Urothelium cell line (cell line): ENCODE measurements around the gene CARM1.
"Not testable (repeated sequence)": the region's sequence is repeated elsewhere in the genome, so short reads cannot be mapped to it uniquely, and the experiment has no call there.

Source experiments
- DNase-seq: peaks from one replicate; pipeline ENCODE4 v3.0.0; 2011; ENCODE audit warnings: low spot score, mixed read lengths
- FAIRE-seq: peaks from 2 replicates; lab custom pipeline; 2011; peaks lifted over from hg19 to GRCh38; lab: Jason Lieb, UNC

Gene CARM1

DNA sequence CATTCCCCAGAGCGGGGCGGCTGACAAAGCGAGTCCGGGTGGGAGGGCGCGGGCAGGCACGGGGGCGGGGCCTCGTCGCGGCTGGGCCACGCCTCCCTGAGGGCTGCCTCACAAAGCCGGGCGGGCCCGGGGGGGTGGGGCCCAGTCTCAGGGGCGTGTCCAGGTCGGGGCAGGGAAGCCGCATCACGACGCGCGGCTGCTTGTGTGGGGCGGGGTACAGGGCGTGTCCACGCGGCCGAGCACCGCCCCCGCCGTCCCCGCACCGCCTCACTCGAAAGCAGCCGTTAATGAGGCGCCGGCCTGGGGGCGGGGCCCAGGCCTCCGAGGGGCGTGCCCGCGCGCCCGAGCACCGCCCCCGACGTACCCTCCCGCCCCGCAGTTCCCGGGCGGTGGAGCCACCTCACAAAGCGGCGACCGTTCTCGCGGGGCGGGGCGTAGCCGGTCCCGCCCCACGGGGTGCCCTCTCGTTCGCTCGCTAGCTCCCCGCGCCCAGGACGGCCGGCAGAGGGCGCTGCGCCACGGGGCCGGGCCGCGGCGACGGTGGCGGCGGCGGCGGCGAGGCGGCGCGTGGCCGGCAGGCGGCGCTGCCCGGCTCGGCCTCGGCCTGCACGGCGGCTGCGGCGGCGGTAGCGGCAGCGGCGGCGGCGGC lies at the start of gene CARM1:
Gene CARM1, plus strand, starts transcription at position 599 of the 649 bp plus-strand sequence. CDS start 150 bp downstream, outside the sequence.
- FAIRE-seq, result no peak
- DNase-seq, result peak; percentile 97

DNA sequence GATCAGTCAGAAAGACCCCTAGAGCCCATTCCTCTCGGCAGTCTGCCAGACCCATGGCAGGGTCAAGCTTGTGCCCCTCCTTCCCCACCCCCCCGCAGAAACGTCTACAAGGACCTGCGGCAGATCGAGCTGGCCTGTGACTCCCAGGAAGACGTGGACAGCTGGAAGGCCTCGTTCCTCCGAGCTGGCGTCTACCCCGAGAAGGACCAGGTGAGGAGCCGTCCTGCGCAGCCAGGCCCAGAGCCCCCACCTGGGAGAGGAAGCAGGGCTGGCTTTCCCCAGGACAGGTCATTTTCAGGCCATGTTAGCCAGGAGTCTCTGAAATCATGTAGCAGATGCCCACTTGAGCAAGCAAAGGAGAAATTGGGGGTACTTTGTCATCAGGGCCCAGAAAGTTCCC lies 47.7 kb upstream of the CARM1 start:
- DNase-seq, result no peak

DNA sequence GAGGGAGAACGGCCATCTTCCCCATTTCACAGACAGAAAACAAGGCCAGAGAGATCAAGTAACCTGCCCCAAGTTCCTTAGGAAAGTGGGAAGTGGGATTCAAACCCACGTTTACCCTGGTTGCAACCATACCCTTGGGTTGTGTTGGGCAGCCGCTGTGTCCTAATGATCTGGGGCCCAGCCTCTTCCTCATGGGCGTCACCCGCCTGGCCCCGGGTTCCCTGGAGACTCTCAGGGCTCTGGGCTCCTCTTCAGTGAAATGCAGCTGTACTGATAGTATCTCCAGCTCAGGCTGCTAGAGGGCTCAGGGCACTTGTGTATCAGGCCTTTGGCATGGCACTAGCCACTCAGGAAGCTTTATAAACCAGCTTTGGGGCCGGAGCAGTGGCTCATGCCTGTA lies 45.1 kb upstream of the CARM1 start:
- no peak for DNase-seq
- FAIRE-seq, result no peak

More for the DNA sequence above, 47.7 kb upstream of the CARM1 start:
- no peak for FAIRE-seq

DNA sequence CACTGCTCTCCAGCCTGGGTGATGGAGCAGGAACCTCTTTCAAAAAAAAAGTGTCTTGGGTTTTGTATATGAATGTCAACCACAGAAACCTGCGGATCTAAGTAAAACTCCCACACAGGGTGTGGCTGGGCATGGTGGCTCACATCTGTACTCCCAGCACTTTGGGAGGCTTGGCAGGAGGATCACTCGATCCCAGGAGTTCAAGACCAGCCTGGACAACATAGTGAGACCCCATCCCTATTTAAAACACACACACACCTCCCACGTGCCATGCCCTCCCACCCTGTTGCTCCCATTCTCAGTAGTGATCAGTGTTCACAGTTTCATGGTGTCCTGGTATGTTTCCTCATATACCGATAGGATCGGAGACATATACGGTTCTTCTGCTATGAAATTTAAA lies 44.5 kb upstream of the CARM1 start:
- DNase-seq (no peak), FAIRE-seq (no peak)

DNA sequence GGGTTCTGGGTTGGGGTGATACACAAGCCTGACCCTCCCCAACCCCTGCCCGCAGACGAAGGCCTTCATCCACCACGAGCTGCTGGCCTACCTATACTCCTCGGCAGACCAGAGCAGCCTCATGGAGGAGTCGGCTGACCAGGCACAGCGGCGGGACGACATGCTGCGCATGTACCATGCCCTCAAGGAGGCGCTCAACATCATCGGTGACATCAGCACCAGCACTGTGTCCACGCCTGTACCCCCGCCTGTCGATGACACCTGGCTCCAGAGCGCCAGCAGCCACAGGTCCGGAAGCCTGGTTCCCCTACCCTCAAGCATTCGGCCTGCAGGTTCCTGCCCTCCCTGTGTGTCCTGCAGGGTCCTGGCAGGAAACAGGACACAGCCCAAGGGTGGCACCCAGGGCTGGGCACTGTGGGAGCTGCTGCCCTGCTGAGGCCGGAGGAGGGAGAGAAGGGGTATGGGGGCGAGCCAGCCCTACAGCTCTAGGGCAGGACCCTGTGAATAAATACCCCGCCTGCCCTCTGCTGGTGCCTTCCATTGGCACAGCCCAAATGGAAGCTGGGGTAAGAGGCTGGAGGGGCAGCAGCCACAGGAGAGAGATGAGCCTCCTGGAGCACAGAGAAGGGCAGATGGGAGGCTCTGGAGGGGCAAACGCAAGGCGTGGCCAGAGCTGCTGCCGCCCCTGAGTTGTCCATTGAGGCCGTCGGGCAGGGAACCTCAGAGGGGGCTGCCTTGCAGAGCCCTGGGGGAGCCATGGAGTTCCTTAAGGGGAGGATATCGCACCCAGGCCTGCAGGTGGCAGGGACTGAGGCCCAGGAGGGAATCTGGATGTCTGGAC lies 42.2 kb upstream of the CARM1 start:
- no peak for DNase-seq
- no peak for FAIRE-seq

- no peak for FAIRE-seq
- DNase-seq, result no peak
Observed at GRCh38 chr19:10829967-10830366, 41.4 kb upstream of the CARM1 start.

DNA sequence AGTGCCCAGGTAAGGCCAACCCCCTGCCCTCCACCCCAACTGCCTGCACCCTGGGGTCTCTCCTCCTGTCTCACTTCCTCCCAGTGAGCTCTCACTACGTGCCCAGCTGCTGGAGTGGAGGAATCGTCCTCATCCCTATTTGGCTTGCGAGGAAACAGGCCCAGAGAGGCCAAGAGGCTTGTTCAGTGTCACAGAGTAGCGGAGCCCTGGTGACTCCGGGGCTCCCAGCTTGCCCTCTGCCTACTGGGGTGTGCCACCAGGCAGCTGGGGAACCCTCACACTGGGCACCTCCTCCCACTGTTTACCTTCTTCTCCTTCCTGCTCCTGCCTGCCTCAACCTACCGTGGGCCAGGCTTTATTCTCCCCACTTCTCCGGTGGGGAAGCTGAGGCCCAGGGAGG lies 41.0 kb upstream of the CARM1 start:
- DNase-seq (no peak), FAIRE-seq (no peak)

GRCh38 chr19:10830931-10831779 lies 40.2 kb upstream of the CARM1 start:
- no peak for DNase-seq
- no peak for FAIRE-seq

GRCh38 chr19:10831987-10832938 lies 39.1 kb upstream of the CARM1 start:
- FAIRE-seq (no peak), DNase-seq (no peak)

DNA sequence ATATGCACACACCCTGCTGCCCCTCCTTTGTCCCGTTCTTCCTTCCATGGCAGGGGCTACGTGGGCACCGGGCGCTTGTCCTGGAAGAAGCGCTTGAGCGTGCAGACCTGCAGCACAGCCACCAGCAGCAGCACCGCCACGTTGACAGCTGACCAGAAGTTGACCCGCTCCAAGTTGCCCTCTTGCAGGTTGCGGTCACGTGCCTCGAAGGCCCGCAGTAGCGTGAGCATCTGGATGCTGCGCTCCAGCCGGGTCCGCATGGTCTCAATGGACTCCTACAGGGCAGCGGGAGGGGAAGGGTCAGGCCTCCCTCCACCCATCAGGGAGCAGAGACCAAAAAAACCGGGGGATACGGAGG lies 38.4 kb upstream of the CARM1 start:
- no peak for DNase-seq
- no peak for FAIRE-seq

DNA sequence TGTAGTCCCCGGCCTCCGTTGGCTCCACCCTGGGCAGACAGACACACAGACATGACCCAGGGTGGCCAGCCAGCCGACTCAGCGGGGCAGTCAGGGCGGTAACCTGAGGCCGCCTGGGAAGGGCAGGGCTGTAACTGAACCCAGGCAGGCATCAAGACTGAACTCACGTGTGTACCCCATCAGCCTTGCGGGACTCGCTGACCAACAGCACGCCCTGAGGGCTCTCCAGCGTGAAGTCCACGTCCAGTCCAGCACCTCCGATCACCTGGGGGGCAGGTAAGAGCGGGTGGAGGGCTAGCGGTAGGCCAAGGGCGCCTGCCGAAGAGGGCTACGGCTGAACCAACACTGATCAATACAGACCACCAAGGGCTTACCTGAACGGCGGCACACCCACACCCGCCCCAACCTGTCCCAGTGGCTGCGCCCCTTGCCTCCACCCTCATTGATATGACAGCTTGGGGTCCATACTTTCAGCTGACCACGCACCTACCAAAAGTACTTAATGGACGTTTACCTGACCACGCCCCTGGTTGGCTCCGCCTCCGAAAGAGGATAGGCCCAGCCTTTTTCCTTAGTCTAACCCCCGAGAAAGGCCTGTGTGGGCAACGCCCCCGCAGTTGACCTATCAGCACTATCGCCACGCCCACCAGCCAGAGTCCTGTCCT lies 36.1 kb upstream of the CARM1 start:
- FAIRE-seq (no peak), DNase-seq (no peak)

GRCh38 chr19:10835754-10836478 lies 35.4 kb upstream of the CARM1 start, which contains the start of gene TMED1:
TSS of gene TMED1 (minus strand) at chr19:10836212. CDS start at chr19:10836191, 21 bp downstream.
- FAIRE-seq (no peak), DNase-seq (peak; percentile 95)

GRCh38 chr19:10836479-10837330 lies 34.6 kb upstream of the CARM1 start:
- no peak for FAIRE-seq
- peak; percentile 78 for DNase-seq

- not testable (repeated sequence) for FAIRE-seq, DNase-seq
Observed at GRCh38 chr19:10837649-10838048, 33.7 kb upstream of the CARM1 start.

DNA sequence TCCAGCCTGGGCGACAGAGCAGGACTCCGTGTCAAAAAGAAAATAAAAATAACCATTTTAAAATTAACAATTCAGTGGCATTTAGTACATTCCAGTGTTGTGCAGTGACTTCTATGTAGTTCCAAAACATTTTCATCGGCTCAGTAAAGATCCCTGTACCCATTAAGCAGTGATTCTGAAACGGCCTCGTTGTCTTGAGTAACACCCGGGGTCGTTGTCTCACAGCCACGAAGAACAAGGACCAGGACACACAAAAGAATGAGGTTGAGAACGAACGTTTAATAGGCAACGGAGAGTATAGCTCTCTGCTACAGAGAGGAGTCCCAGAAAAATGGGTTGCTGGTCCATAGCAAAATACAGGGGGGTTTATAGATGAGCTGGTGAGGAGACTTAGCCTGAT lies 33.0 kb upstream of the CARM1 start:
- DNase-seq, result no peak
- FAIRE-seq, result no peak

DNA sequence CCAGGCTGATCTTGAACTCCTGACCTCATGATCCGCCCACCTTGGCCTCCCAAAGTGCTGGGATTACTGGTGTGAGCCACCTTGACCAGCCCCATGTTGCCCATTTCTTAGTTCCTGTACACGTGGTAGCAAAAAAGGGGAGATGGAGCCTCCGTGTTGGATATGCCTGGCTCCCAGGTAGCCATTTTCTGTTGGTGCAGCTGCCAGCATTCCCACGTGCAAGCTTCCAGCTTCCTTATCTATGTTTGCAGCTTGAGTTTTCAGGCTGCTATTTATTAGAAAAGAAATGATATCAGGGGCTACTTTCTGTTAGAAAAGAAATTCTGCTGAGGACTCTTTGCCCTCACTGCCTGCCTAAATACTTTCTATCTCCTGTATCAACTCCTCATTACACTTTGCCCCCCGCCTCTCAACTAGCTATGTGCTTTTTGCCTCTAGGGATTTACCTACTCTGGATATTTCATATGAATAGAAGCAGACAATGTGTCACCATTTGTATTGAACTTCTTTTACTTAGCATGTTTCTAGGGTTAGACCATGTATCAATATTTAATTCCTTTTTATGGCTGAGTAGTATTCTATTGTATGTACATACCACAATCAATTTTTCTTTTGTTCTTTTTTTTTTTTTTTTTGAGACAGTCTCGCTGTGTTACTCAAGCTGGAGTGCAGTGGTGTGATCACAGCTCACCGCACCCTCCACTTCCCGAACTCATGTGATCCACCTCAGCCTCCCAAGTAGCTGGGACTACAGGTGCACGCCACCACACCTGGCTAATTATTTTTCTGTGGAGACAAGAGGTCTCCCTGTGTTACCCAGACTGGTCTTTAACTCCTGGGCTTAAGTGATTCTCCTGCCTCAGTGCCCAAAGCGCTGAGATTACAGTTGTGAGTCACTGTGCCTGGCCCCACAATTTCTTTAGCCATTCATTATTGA lies 32.0 kb upstream of the CARM1 start:
- FAIRE-seq (no peak), DNase-seq (no peak)

GRCh38 chr19:10842788-10843187 lies 28.6 kb upstream of the CARM1 start:
- FAIRE-seq, result no peak
- DNase-seq, result no peak
